ENCODE results near the gene C1orf35.

Gene C1orf35

GRCh38 chr1:228102791-228103620, at the start of gene C1orf35:
TSS of gene C1orf35 (minus strand) at chr1:228103325. CDS start at chr1:228103227, 98 bp downstream.
- TF ChIP-seq CTCF (IDR thresholded peaks at IDR 0.05; ENCODE audit: control insufficient read depth, insufficient read depth, low read depth, low read length, missing control alignments), result no peak

GRCh38 chr1:228152918-228153258, 49.8 kb upstream of the C1orf35 start:
- DNase-seq (ENCODE audit: low read depth), result no peak
- no peak for TF ChIP-seq CTCF (IDR thresholded peaks at IDR 0.05; ENCODE audit: control insufficient read depth, insufficient read depth, low read depth, low read length, missing control alignments)
- H3K4me3 ChIP-seq (ENCODE audit: control insufficient read depth, low read depth, low read length), result no peak overlapping the region

More at GRCh38 chr1:228102791-228103620, at the start of gene C1orf35:
- DNase-seq (ENCODE audit: low read depth), result peak; percentile 32
- peak within 1 kb of the TSS; percentile 91 for H3K4me3 ChIP-seq (ENCODE audit: control insufficient read depth, low read depth, low read length)

GRCh38 chr1:228152097-228152917, 49.2 kb upstream of the C1orf35 start:
- no peak for TF ChIP-seq CTCF (IDR thresholded peaks at IDR 0.05; ENCODE audit: control insufficient read depth, insufficient read depth, low read depth, low read length, missing control alignments)
- DNase-seq (ENCODE audit: low read depth), result no peak
- no peak overlapping the region for H3K4me3 ChIP-seq (ENCODE audit: control insufficient read depth, low read depth, low read length)

- no peak for DNase-seq (ENCODE audit: low read depth)
- no peak for TF ChIP-seq CTCF (IDR thresholded peaks at IDR 0.05; ENCODE audit: control insufficient read depth, insufficient read depth, low read depth, low read length, missing control alignments)
- no peak overlapping the region for H3K4me3 ChIP-seq (ENCODE audit: control insufficient read depth, low read depth, low read length)
Observed at GRCh38 chr1:228151180-228151925, 48.2 kb upstream of the C1orf35 start.

- no peak overlapping the region for H3K4me3 ChIP-seq (ENCODE audit: control insufficient read depth, low read depth, low read length)
- no peak for DNase-seq (ENCODE audit: low read depth)
- no peak for TF ChIP-seq CTCF (IDR thresholded peaks at IDR 0.05; ENCODE audit: control insufficient read depth, insufficient read depth, low read depth, low read length, missing control alignments)
Observed at GRCh38 chr1:228150461-228151179, 47.5 kb upstream of the C1orf35 start.

- TF ChIP-seq CTCF (IDR thresholded peaks at IDR 0.05; ENCODE audit: control insufficient read depth, insufficient read depth, low read depth, low read length, missing control alignments), result no peak
- H3K4me3 ChIP-seq (ENCODE audit: control insufficient read depth, low read depth, low read length), result no peak overlapping the region
- DNase-seq (ENCODE audit: low read depth), result no peak
Observed at GRCh38 chr1:228150120-228150460, 47.0 kb upstream of the C1orf35 start.
